Psoas muscle (tissue), 8 donors: ENCODE data around the gene TMEM250. TPM values are rescaled to one million over a fixed set of nuclear protein-coding genes. Genes with fewer than 3 reads are reported as not detected.
A peak's percentile ranks its signal among the peaks of the same experiment; 100 is the strongest.

ENCODE experiments used
- ATAC-seq, 4 donors: fragments of 200-7000 bp; cut with Tn5 transposase; one replicate each; pipeline ENCODE4 v1.9.1; 2020; ENCODE audit warnings: moderate library complexity in 3 of 4, mild to moderate bottlenecking in 2 of 4
- DNase-seq, 2 donors: peaks; one replicate each; pipeline ENCODE4 v3.0.0-alpha.2; 2020
- H3K27ac ChIP-seq: fragments of 200-600 bp; one replicate; pipeline ENCODE4 v1.8.0; 2022
- H3K27me3 ChIP-seq, 3 donors: fragments of 200-600 bp in 1 of 3; one replicate each; pipeline versions ENCODE4 v1.6.1 to v1.8.0; 2013 to 2022; ENCODE audit warnings: low read length in 2 of 3, mild to moderate bottlenecking in 2 of 3, moderate library complexity in 1 of 3; ENCODE audit not compliant: insufficient read depth in 3 of 3
- H3K36me3 ChIP-seq, 2 donors: fragments of 200-600 bp in 1 of 2; one replicate each; pipeline versions ENCODE4 v1.6.1 to v1.8.0; 2013 to 2022; ENCODE audit warnings: low read depth in 1 of 2, mild to moderate bottlenecking in 1 of 2, moderate library complexity in 1 of 2; ENCODE audit not compliant: insufficient read depth in 1 of 2
- H3K4me1 ChIP-seq: fragments of 200-600 bp; one replicate; pipeline ENCODE4 v1.8.0; 2022
- H3K4me3 ChIP-seq: fragments of 200-600 bp; one replicate; pipeline ENCODE4 v1.8.0; 2022; ENCODE audit warnings: mild to moderate bottlenecking
- H3K9me3 ChIP-seq: fragments of 200-600 bp; one replicate; pipeline ENCODE4 v1.8.0; 2022
- CTCF ChIP-seq: fragments of 200-600 bp; IDR thresholded peaks from one replicate; pipeline ENCODE4 v1.8.0; 2022; ENCODE audit warnings: antibody characterized with exemption
- whole genome bisulfite sequencing, 3 donors: extraction: QIAGEN DNeasy Blood & Tissue Kit; methylation state at CpG; one replicate each; pipeline versions ENCODE4 v1.1.6 to v1.1.7; 2013; 5-methylcytosine and 5-hydroxymethylcytosine counted together
- intact Hi-C, 2 donors: fragments of 100-400 bp; cut with DNase I; formaldehyde crosslinking; loops; one replicate each; pipeline versions ENCODE4 v1.11.0 to v1.14.2; 2022
- polyA plus RNA-seq, 3 donors: library from polyadenylated mRNA; stranded (reverse); fragments of 200-250 nt; gene quantifications; one replicate each; pipeline ENCODE4 v1.2.3, GENCODE V29; 2013
- total RNA-seq, 4 donors: library from RNA; stranded (reverse); fragmentation: NEBNext Ultra II Directional in 2 of 4; extraction: Animal tissue kit (Norgen Biotek cat#: 25700) in 2 of 4; gene quantifications; one replicate each; pipeline versions ENCODE4 v1.2.1 to v1.2.4, GENCODE V29; 2021 to 2023
- donor health status: healthy with polysubstance abuse.
- donor health status: DM: no; HTN: no; CAD: no; lungs with moderate emphysema.
- donor health status: Bipolar disorder and iron deficiency.
- donor health status: healthy.
- donor health status: DM: yes; HTN: yes; CAD: no.
- donor health status: DM: no; HTN: no; CAD: no.
- donor health status: DM: no; HTN: no; CAD: no.
- donor health status: DM: yes; HTN: yes; CAD: no.

Gene TMEM250
- total and polyA plus RNA-seq, 7 donors = 17.3 to 49.5 (median 27.8) TPM

- Histone ChIP-seq H3K27ac (peak overlapping the region; percentile 78), H3K36me3 (peaks cover 0 to 4% of the 10 kb centered on the region in 2 donors), H3K27me3 (no peaks in the 10 kb centered on the region), H3K4me3 (peak overlapping the region; percentile 36), H3K9me3 (no peaks in the 10 kb centered on the region), H3K4me1 (peaks cover 67% of the 10 kb centered on the region)
- ATAC-seq (no peak), DNase-seq (peak in 1 of 2 donors; percentile 58)
- intact Hi-C loops = loop anchor here in 1 of 2 donors (5.0 kb wide), 1 partner anchor 45 kb away; no protein-coding TSS in a partner anchor
- no peak for TF ChIP-seq CTCF
- WGBS, 3 donors = 73 to 81% (median 80%) methylated on average over 18 to 24 of the region's 24 CpGs
These were observed 36.7 kb downstream of the TMEM250 start for GRCh38 chr9:136081826-136082495.

- Histone ChIP-seq H3K9me3 (no peaks in the 10 kb centered on the region), H3K4me3 (peak overlapping the region; percentile 36), H3K27me3 (no peaks in the 10 kb centered on the region), H3K4me1 (peaks cover 60% of the 10 kb centered on the region), H3K27ac (peak overlapping the region; percentile 78), H3K36me3 (peaks cover 0 to 5% of the 10 kb centered on the region in 2 donors)
- TF ChIP-seq CTCF = no peak
- peak; percentile 8 to 81 for DNase-seq
- intact Hi-C loops = loop anchor here in 1 of 2 donors (5.0 kb wide), 1 partner anchor 44 kb away; no protein-coding TSS in a partner anchor
- 24 to 29% (median 25%) methylated on average over 25 to 27 of the region's 27 CpGs for WGBS, 3 donors
- peak; percentile 38 to 54 (median 45) for ATAC-seq
These were observed 37.4 kb downstream of the TMEM250 start for GRCh38 chr9:136081113-136081825.

- 69 to 76% (median 69%) methylated on average over 23 of the region's 23 CpGs for WGBS, 3 donors
These were observed 38.0 kb downstream of the TMEM250 start for GRCh38 chr9:136080716-136081112.

GRCh38 chr9:136079916-136080246 is 38.8 kb downstream of the TMEM250 start:
- Histone ChIP-seq H3K27me3 (no peaks in the 10 kb centered on the region), H3K27ac (peak overlapping the region; percentile 78), H3K4me3 (peak overlapping the region; percentile 16), H3K4me1 (peaks cover 50% of the 10 kb centered on the region), H3K36me3 (peaks cover 0 to 12% of the 10 kb centered on the region in 2 donors), H3K9me3 (no peaks in the 10 kb centered on the region)
- intact Hi-C loops = loop anchor here (5.0 kb wide), 2 partner anchors 38 to 43 kb away; no protein-coding TSS in a partner anchor
- peak; percentile 11 for TF ChIP-seq CTCF
- DNase-seq (peak; percentile 33 to 75), ATAC-seq (peak; percentile 53 to 72 (median 64))
- WGBS, 3 donors = 30 to 43% (median 42%) methylated on average over 6 of the region's 6 CpGs

More at GRCh38 chr9:136080716-136081112, 38.0 kb downstream of the TMEM250 start:
- TF ChIP-seq CTCF = no peak
- Histone ChIP-seq H3K27me3 (no peaks in the 10 kb centered on the region), H3K4me1 (peaks cover 56% of the 10 kb centered on the region), H3K4me3 (peak overlapping the region; percentile 36), H3K9me3 (no peaks in the 10 kb centered on the region), H3K36me3 (peaks cover 0 to 11% of the 10 kb centered on the region in 2 donors), H3K27ac (peak overlapping the region; percentile 78)
- ATAC-seq (no peak), DNase-seq (peak; percentile 10 to 53)
- intact Hi-C loops = loop anchor here in 1 of 2 donors (5.0 kb wide), 1 partner anchor 43 kb away; no protein-coding TSS in a partner anchor
